Testis (tissue), 3 donors: Measurements from ENCODE around the gene SLC44A1. TPM values are rescaled to one million over a fixed set of nuclear protein-coding genes. Genes with fewer than 3 reads are reported as not detected.

Experiments
- DNase-seq: peaks from one replicate; pipeline ENCODE4 v3.0.0-alpha.2; 2019
- H3K27ac ChIP-seq, 2 donors: fragments of 200-600 bp; sonication (generic); one replicate each; pipeline ENCODE4 v1.5.1; 2019
- H3K27me3 ChIP-seq: fragments of 200-600 bp; sonication (generic); one replicate; pipeline ENCODE4 v1.5.1; 2019
- H3K36me3 ChIP-seq: fragments of 200-600 bp; sonication (generic); one replicate; pipeline ENCODE4 v1.5.1; 2017; ENCODE audit warnings: low read depth; ENCODE audit errors: missing control alignments
- H3K4me1 ChIP-seq: fragments of 200-600 bp; sonication (generic); one replicate; pipeline ENCODE4 v1.5.1; 2019
- H3K4me3 ChIP-seq, 2 donors: fragments of 200-600 bp; sonication (generic); one replicate each; pipeline ENCODE4 v1.5.1; 2017 to 2019
- H3K9me3 ChIP-seq: fragments of 200-600 bp; sonication (generic); one replicate; pipeline ENCODE4 v1.5.1; 2017
- CTCF ChIP-seq, 3 experiments: fragments of 450-650 bp in 2 of 3; fragments of 200-600 bp in 1 of 3; sonication (generic) in 1 of 3; IDR thresholded peaks; one replicate each; pipeline ENCODE4 v1.5.1; 2016 to 2019; ENCODE audit warnings: antibody characterized with exemption in 3 of 3, mild to moderate bottlenecking in 2 of 3, moderate library complexity in 1 of 3
- POLR2A ChIP-seq: fragments of 450-650 bp; IDR thresholded peaks from one replicate; pipeline ENCODE4 v1.6.1; 2017; ENCODE audit warnings: antibody characterized with exemption, mild to moderate bottlenecking, moderate library complexity
- WGBS, 2 donors: methylation state at CpG; one replicate each; pipeline ENCODE4 v1.1.5; 2018; 5-methylcytosine and 5-hydroxymethylcytosine counted together
- intact Hi-C: fragments of 100-400 bp; cut with DNase I; formaldehyde crosslinking; loops from one replicate; pipeline ENCODE4 v1.15.1; 2023; ENCODE audit warnings: low total_unique reads
- polyA plus RNA-seq: library from polyadenylated mRNA; stranded (reverse); fragments of 350-450 nt; fragmentation: Illumina TruSeq; extraction: RNeasy Lipid Tissue Mini Kit (QIAGEN cat#74804); gene quantifications from one replicate; pipeline ENCODE4 v1.2.3, GENCODE V29; 2014; ENCODE audit warnings: low read depth, low replicate concordance; ENCODE audit not compliant: insufficient read depth
- total RNA-seq, 2 donors: library from RNA; depleted of rRNA; stranded (reverse); fragments of >200 nt; gene quantifications; one replicate each; pipeline ENCODE4 v1.2.3, GENCODE V29; 2016

SLC44A1 gene
- total and polyA plus RNA-seq, 3 donors from 2014 or later, result 8.9 to 16.7 (median 11.1) TPM

- intact Hi-C loops, result no loop called here
- Histone ChIP-seq H3K27ac (no peak overlapping the region), H3K27me3 (no peaks in the 10 kb centered on the region), H3K9me3 (no peaks in the 10 kb centered on the region), H3K4me1 (no peaks in the 10 kb centered on the region), H3K36me3 (no peaks in the 10 kb centered on the region), H3K4me3 (no peak overlapping the region)
- 45 to 48% methylated on average over 4 of the region's 4 CpGs for WGBS, 2 donors
- DNase-seq, result peak; percentile 58
- TF ChIP-seq POLR2A (no peak), CTCF (IDR thresholded peaks at IDR 0.05) (no peak)
Observed at GRCh38 chr9:105216440-105217178, 27.8 kb upstream of the SLC44A1 start.

GRCh38 chr9:105218673-105219072 is 25.8 kb upstream of the SLC44A1 start:
- Histone ChIP-seq H3K36me3 (no peaks in the 10 kb centered on the region), H3K4me1 (no peaks in the 10 kb centered on the region), H3K27ac (no peak overlapping the region), H3K9me3 (no peaks in the 10 kb centered on the region), H3K4me3 (no peak overlapping the region), H3K27me3 (no peaks in the 10 kb centered on the region)
- no peak for DNase-seq
- 80 to 83% methylated on average over 5 of the region's 5 CpGs for WGBS, 2 donors
- intact Hi-C loops, result no loop called here
- TF ChIP-seq CTCF (IDR thresholded peaks at IDR 0.05) (no peak), POLR2A (no peak)

GRCh38 chr9:105219291-105219805 is 25.1 kb upstream of the SLC44A1 start:
- intact Hi-C loops, result no loop called here
- Histone ChIP-seq H3K4me3 (no peak overlapping the region), H3K27ac (no peak overlapping the region), H3K9me3 (no peaks in the 10 kb centered on the region), H3K4me1 (no peaks in the 10 kb centered on the region), H3K27me3 (no peaks in the 10 kb centered on the region), H3K36me3 (no peaks in the 10 kb centered on the region)
- no peak for DNase-seq
- TF ChIP-seq CTCF (IDR thresholded peaks at IDR 0.05) (no peak), POLR2A (no peak)
- WGBS, 2 donors, result 70 to 74% methylated on average over 1 of the region's 1 CpG

GRCh38 chr9:105220451-105220850 is 24.0 kb upstream of the SLC44A1 start:
- Histone ChIP-seq H3K4me3 (no peak overlapping the region), H3K27ac (no peak overlapping the region), H3K9me3 (no peaks in the 10 kb centered on the region), H3K4me1 (no peaks in the 10 kb centered on the region), H3K27me3 (no peaks in the 10 kb centered on the region), H3K36me3 (no peaks in the 10 kb centered on the region)
- no peak for DNase-seq
- intact Hi-C loops, result no loop called here
- TF ChIP-seq CTCF (IDR thresholded peaks at IDR 0.05), result no peak
- no peak for TF ChIP-seq POLR2A
- WGBS, 2 donors, result 90 to 96% methylated on average over 3 of the region's 3 CpGs
